ENCODE data around the gene LAIR1. TPM values are rescaled to one million over a fixed set of nuclear protein-coding genes. Genes with fewer than 3 reads are reported as not detected.

Gene LAIR1
- total RNA-seq, 4 donors from 2014 or later, result 1.9 to 18.4 (median 7.3) TPM

GRCh38 chr19:54400913-54401312 lies 36.2 kb upstream of the LAIR1 start:
- intact Hi-C loops (cut with DNase I; ENCODE audit: low total_unique reads), result no loop called here
- Histone ChIP-seq H3K36me3 (no peaks in the 10 kb centered on the region), H3K9me3 (no peaks in the 10 kb centered on the region), H3K4me1 (no peaks in the 10 kb centered on the region), H3K27me3 (no peaks in the 10 kb centered on the region), H3K27ac (no peak overlapping the region), H3K4me3 (no peak overlapping the region)
- no peak for DNase-seq
- in situ Hi-C loops (cut with MboI; ENCODE audit: low pct_ligation_motif_present in 1 of 4, low pct_unique_long_range_greater_than_20kb in 1 of 4, low sequenced_read_pairs in 3 of 4), result no loop called here
- WGBS, 2 donors (ENCODE audit: low coverage in 1 of 2), result 68 to 89% methylated on average over 5 to 6 of the region's 6 CpGs
- TF ChIP-seq POLR2AphosphoS5 (IDR thresholded peaks at IDR 0.05) (no peak), EP300 (IDR thresholded peaks at IDR 0.05; ENCODE audit: low read depth) (no peak), POLR2A (IDR thresholded peaks at IDR 0.05) (no peak), CTCF (IDR thresholded peaks at IDR 0.05) (no peak)

GRCh38 chr19:54399189-54399588 lies 34.5 kb upstream of the LAIR1 start:
- Histone ChIP-seq H3K4me1 (no peaks in the 10 kb centered on the region), H3K36me3 (no peaks in the 10 kb centered on the region), H3K27ac (no peak overlapping the region), H3K9me3 (no peaks in the 10 kb centered on the region), H3K27me3 (no peaks in the 10 kb centered on the region), H3K4me3 (no peak overlapping the region)
- TF ChIP-seq EP300 (IDR thresholded peaks at IDR 0.05; ENCODE audit: low read depth), result no peak
- no peak for TF ChIP-seq POLR2AphosphoS5 (IDR thresholded peaks at IDR 0.05)
- no peak for TF ChIP-seq POLR2A (IDR thresholded peaks at IDR 0.05)
- TF ChIP-seq CTCF (IDR thresholded peaks at IDR 0.05), result no peak
- no peak for DNase-seq
- in situ Hi-C loops (cut with MboI; ENCODE audit: low pct_ligation_motif_present in 1 of 4, low pct_unique_long_range_greater_than_20kb in 1 of 4, low sequenced_read_pairs in 3 of 4), result loop anchor here in 1 of 4 donors (10.0 kb wide), 1 partner anchor 74 kb away; no protein-coding TSS in a partner anchor
- intact Hi-C loops (cut with DNase I; ENCODE audit: low total_unique reads), result no loop called here
- 38% methylated on average over 2 of the region's 2 CpGs; no CpG with 5 or more reads in 1 of the 2 donors for WGBS, 2 donors (ENCODE audit: low coverage in 1 of 2)

- no peaks in the 10 kb centered on the region for H3K4me1 ChIP-seq
- no peaks in the 10 kb centered on the region for H3K9me3 ChIP-seq
- intact Hi-C loops (cut with DNase I; ENCODE audit: low total_unique reads), result no loop called here
- no peak for DNase-seq
- H3K27ac ChIP-seq, result no peak overlapping the region
- 81 to 100% methylated on average over 2 to 8 of the region's 8 CpGs for WGBS, 2 donors (ENCODE audit: low coverage in 1 of 2)
- no peak for TF ChIP-seq POLR2A (IDR thresholded peaks at IDR 0.05)
- no peak for TF ChIP-seq CTCF (IDR thresholded peaks at IDR 0.05)
- TF ChIP-seq POLR2AphosphoS5 (IDR thresholded peaks at IDR 0.05), result no peak
- no peak for TF ChIP-seq EP300 (IDR thresholded peaks at IDR 0.05; ENCODE audit: low read depth)
- H3K27me3 ChIP-seq, result peaks cover 12% of the 10 kb centered on the region
- no peaks in the 10 kb centered on the region for H3K36me3 ChIP-seq
- in situ Hi-C loops (cut with MboI; ENCODE audit: low pct_ligation_motif_present in 1 of 4, low pct_unique_long_range_greater_than_20kb in 1 of 4, low sequenced_read_pairs in 3 of 4), result loop anchor here in 1 of 4 donors (10.0 kb wide), 1 partner anchor 71 kb away; no protein-coding TSS in a partner anchor
- H3K4me3 ChIP-seq, result no peak overlapping the region
Measured at GRCh38 chr19:54395685-54396084, 31.0 kb upstream of the LAIR1 start.

GRCh38 chr19:54393381-54393780 lies 28.6 kb upstream of the LAIR1 start:
- peaks cover 0 to 4% (median 0%) of the 10 kb centered on the region in 4 donors for H3K4me1 ChIP-seq
- intact Hi-C loops (cut with DNase I; ENCODE audit: low total_unique reads), result no loop called here
- no peak overlapping the region for H3K27ac ChIP-seq
- TF ChIP-seq CTCF (IDR thresholded peaks at IDR 0.05), result no peak
- TF ChIP-seq POLR2A (IDR thresholded peaks at IDR 0.05), result no peak
- TF ChIP-seq EP300 (IDR thresholded peaks at IDR 0.05; ENCODE audit: low read depth), result no peak
- H3K4me3 ChIP-seq, result no peak overlapping the region
- peaks cover 33% of the 10 kb centered on the region for H3K27me3 ChIP-seq
- no peaks in the 10 kb centered on the region for H3K36me3 ChIP-seq
- H3K9me3 ChIP-seq, result no peaks in the 10 kb centered on the region
- no peak for DNase-seq
- in situ Hi-C loops (cut with MboI; ENCODE audit: low pct_ligation_motif_present in 1 of 4, low pct_unique_long_range_greater_than_20kb in 1 of 4, low sequenced_read_pairs in 3 of 4), result loop anchor here in 1 of 4 donors (10.0 kb wide), 1 partner anchor 69 kb away; no protein-coding TSS in a partner anchor
- 88% methylated on average over 16 of the region's 16 CpGs; no CpG with 5 or more reads in 1 of the 2 donors for WGBS, 2 donors (ENCODE audit: low coverage in 1 of 2)
